Muscle of arm (tissue), 14 donors: ENCODE data around the gene SPCS3. TPM values are rescaled to one million over a fixed set of nuclear protein-coding genes. Genes with fewer than 3 reads are reported as not detected.
A peak's percentile ranks its signal among the peaks of the same experiment; 100 is the strongest.
"Not testable (repeated sequence)": the region's sequence is repeated elsewhere in the genome, so short reads cannot be mapped to it uniquely, and the experiment has no call there.

Source experiments
- DNase-seq: peaks from one replicate; pipeline ENCODE4 v3.0.0-alpha.2; 2013
- long read RNA-seq, 11 donors: transcript quantifications; one replicate each; lab custom pipeline, GENCODE V29; 2026
- polyA plus RNA-seq, 12 donors: library from polyadenylated mRNA; unstranded; fragments of 120-200 nt; gene quantifications; one replicate each; pipeline ENCODE4 v1.2.1, GENCODE V29; 2013; ENCODE audit not compliant: insufficient read length in 12 of 12

The SPCS3 gene
- 10 to 100 TPM in 11 of 12 donors, not detected in 1; 51.9 to 82.1 (median 70.4) TPM for polyA plus RNA-seq
- long read RNA-seq, donor 1, full-length matches to known transcripts = 37 of 114 reads
- long read RNA-seq, donor 1, partial matches to known transcripts = 77 of 114 reads
- long read RNA-seq, donor 1, other reads (novel, unspliced or antisense) = 0 of 114 reads
- long read RNA-seq, donor 2, full-length matches to known transcripts = 36 of 93 reads
- long read RNA-seq, donor 2, partial matches to known transcripts = 57 of 93 reads
- long read RNA-seq, donor 2, other reads (novel, unspliced or antisense) = 0 of 93 reads
- long read RNA-seq, donor 3, full-length matches to known transcripts = 18 of 18 reads
- long read RNA-seq, donor 3, partial matches to known transcripts = 0 of 18 reads
- long read RNA-seq, donor 3, other reads (novel, unspliced or antisense) = 0 of 18 reads
- long read RNA-seq, donor 4, full-length matches to known transcripts = 15 of 15 reads
- long read RNA-seq, donor 4, partial matches to known transcripts = 0 of 15 reads
- long read RNA-seq, donor 4, other reads (novel, unspliced or antisense) = 0 of 15 reads
- long read RNA-seq, donor 5, full-length matches to known transcripts = 44 of 140 reads
- long read RNA-seq, donor 5, partial matches to known transcripts = 96 of 140 reads
- long read RNA-seq, donor 5, other reads (novel, unspliced or antisense) = 0 of 140 reads
- long read RNA-seq, donor 6, full-length matches to known transcripts = 18 of 47 reads
- long read RNA-seq, donor 6, partial matches to known transcripts = 29 of 47 reads
- long read RNA-seq, donor 6, other reads (novel, unspliced or antisense) = 0 of 47 reads
- long read RNA-seq, donor 7, full-length matches to known transcripts = 15 of 50 reads
- long read RNA-seq, donor 7, partial matches to known transcripts = 35 of 50 reads
- long read RNA-seq, donor 7, other reads (novel, unspliced or antisense) = 0 of 50 reads
- long read RNA-seq, donor 8, full-length matches to known transcripts = 39 of 146 reads
- long read RNA-seq, donor 8, partial matches to known transcripts = 107 of 146 reads
- long read RNA-seq, donor 8, other reads (novel, unspliced or antisense) = 0 of 146 reads
- long read RNA-seq, donor 9, full-length matches to known transcripts = 8 of 8 reads
- long read RNA-seq, donor 9, partial matches to known transcripts = 0 of 8 reads
- long read RNA-seq, donor 9, other reads (novel, unspliced or antisense) = 0 of 8 reads
- long read RNA-seq, donor 10, full-length matches to known transcripts = 30 of 70 reads
- long read RNA-seq, donor 10, partial matches to known transcripts = 40 of 70 reads
- long read RNA-seq, donor 10, other reads (novel, unspliced or antisense) = 0 of 70 reads
- long read RNA-seq, donor 11, full-length matches to known transcripts = 28 of 28 reads
- long read RNA-seq, donor 11, partial matches to known transcripts = 0 of 28 reads
- long read RNA-seq, donor 11, other reads (novel, unspliced or antisense) = 0 of 28 reads

DNA sequence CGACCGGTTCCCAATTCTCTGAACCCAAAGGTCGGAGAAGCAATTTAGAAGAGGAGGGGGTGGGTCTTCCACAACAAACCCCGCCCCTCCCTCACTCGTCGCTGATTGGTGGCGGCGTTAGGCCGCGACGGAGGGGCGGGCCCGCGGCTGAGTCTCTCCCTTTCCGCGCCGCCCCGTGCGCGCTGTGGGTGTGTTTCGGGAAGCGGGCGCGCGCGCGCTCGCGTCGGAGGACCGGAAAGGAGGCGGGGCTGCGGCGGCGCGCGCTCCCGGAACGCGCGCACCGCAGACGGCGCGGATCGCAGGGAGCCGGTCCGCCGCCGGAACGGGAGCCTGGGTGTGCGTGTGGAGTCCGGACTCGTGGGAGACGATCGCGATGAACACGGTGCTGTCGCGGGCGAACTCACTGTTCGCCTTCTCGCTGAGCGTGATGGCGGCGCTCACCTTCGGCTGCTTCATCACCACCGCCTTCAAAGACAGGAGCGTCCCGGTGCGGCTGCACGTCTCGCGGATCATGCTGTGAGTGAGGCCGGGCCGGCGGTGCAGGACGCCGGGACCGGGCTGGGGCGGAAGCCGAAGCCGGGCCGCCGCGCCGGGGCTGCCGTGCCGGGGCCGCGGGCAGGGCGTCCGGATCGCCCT lies at the start of gene SPCS3:
Gene SPCS3 (plus strand): TSS at position 263 of the 636 bp plus-strand sequence. CDS start 111 bp downstream, at position 374.
- peak; percentile 97 for DNase-seq

DNA sequence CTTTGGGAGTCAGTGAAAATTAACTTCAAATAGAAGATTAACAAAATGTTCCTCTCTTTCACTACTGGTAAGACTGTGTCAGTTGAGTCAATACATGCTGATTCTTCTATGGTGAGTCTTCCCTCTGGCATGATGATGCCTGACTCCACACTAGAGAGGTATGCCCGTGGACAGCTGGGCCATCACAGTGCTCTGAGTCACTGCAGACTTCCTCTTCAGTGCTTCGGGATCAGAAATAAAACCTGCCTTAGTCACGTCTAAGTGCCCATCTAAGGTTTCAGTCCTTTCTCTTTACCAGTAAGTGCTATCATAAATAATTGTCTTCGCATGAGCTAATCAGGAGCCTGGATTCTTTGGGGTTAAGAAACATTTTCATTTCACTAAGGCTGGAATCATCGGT lies 49.1 kb upstream of the SPCS3 start:
- DNase-seq = no peak

DNA sequence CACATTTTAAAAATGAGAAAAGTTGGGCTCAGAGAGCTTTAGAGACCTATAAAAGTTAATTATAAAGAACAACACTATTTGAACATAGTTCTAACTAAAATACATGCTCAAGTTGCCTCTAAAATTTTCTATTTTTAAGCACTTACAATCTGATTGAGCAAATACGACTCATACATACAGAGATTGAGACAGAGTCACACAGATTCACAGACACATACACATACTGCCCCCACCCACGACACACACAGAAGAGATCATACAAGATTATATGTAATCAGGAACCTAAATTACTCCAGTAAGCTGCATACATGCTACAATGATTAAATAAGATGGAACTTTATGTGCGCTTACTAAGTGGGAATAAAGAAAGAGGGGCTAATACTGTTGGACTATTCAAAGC lies 48.0 kb upstream of the SPCS3 start:
- no peak for DNase-seq

DNA sequence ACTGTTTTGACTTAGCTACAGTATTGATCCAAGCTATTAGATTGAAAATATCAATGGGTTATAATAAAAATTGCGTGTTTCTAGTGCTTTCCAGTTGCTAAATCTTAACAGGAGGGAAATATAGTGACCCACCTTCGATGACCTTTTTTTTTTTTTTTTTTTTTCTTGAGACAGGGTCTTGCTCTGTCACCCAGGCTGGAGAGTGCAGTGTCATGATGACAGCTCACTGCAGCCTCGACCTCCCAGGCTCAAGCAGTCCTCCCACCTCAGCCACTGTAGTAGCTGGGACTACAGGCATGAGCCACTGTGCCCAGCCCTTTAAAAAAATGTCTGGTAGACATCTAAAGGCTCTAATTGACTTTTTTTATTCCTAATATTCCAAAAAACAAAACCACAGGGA lies 47.0 kb upstream of the SPCS3 start:
- no peak for DNase-seq

DNA sequence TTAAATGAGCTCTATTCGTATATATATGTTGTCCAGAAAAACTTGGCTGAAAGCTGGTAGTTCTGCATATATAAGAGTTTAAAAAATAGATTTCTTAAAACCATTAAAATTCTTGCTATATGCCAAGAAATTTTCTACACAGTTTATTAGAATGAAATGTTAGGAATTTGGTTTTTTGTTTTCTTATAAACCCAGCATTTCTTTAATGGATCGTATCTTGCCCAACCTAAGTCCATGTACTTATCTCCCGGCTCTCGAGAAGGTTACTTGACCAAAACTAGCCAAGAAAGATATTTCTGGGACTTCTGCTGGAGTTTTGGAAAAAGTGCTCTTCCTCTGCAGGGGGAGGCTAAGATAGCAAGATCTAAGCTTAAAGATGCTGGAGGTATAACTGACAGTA lies 46.0 kb upstream of the SPCS3 start:
- DNase-seq = no peak

GRCh38 chr4:176274441-176274840 lies 45.3 kb upstream of the SPCS3 start:
- no peak for DNase-seq

DNA sequence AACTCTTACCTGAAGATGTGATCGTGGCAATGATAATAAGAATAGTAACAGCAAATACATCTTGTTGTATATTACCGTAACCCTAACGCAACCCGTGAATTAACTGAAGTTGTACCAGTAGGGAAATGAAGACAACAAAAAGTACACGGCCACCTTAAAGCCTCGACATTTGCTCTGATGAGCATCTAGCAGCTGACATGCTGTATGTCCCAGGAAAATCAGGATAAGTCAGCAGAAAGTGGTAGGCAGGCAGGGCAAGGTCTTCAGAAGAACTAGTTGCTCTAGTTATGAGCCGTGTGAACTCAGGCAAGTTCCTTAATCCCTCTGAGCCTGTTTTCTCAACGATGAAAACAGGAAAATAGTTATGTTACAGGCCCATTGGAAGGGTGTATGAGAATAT lies 43.1 kb upstream of the SPCS3 start:
- DNase-seq = no peak

GRCh38 chr4:176277162-176277904 lies 42.4 kb upstream of the SPCS3 start:
- no peak for DNase-seq

DNA sequence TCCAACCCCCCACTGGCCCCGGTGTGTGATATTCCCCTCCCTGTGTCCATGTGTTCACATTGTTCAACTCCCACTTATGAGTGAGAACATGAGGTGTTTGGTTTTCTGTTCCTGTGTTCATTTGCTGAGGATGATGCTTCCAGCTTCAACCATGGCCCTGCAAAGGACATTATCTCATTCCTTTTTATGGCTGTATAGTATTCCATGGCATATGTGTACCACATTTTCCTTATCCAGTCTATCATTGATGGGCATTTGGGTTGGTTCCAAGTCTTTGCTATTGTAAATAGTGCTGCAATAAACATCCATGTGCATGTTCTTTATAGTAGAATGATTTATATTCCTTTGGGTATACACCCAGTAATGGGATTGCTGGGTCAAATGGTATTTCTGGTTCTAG lies 40.2 kb upstream of the SPCS3 start:
- not testable (repeated sequence) for DNase-seq

GRCh38 chr4:176286728-176287127 lies 33.0 kb upstream of the SPCS3 start:
- no peak for DNase-seq

- no peak for DNase-seq
Observed at GRCh38 chr4:176287546-176287945, 32.2 kb upstream of the SPCS3 start.

GRCh38 chr4:176288020-176288419 lies 31.7 kb upstream of the SPCS3 start:
- DNase-seq = no peak

DNA sequence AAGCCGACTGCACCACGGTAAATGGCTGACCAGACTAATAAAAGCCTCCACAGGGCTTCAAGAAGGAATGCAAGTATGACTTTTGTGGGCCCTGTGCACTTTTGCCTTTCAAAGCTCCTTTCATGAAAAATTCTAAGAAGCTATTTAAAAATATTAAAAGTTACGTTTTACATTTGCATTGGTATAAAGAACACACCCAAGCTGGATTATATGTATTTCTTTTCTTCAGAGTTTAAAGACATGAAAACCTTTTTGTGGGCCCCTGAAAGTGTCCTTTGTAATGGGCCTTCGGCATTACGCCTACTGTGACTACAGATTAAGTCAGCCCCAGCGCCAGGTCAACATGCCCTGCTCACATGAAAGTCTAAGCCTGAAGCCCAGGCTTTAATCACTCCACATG lies 30.2 kb upstream of the SPCS3 start:
- no peak for DNase-seq

- no peak for DNase-seq
Observed at GRCh38 chr4:176290520-176290919, 29.2 kb upstream of the SPCS3 start.

- no peak for DNase-seq
Observed at GRCh38 chr4:176291748-176292147, 28.0 kb upstream of the SPCS3 start.

DNA sequence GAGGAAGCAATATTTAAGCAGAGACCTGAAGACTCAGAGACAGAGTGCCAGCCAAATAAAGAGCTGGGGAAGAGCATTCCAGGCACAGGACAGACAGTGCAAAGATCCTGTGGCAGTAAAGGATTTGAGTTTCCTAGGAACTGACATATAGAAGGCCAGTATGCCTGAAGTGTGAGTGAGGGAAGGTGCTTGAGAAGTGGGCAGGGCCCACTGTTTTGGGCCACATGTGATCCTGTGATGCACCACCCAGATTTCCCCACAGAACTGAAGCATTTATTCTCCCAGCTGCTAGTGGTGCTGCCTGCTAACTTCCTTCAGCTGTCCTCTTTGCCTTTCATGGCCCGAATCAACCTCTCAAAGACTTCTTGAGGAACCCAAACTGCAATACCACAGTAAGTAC lies 26.8 kb upstream of the SPCS3 start:
- no peak for DNase-seq

DNA sequence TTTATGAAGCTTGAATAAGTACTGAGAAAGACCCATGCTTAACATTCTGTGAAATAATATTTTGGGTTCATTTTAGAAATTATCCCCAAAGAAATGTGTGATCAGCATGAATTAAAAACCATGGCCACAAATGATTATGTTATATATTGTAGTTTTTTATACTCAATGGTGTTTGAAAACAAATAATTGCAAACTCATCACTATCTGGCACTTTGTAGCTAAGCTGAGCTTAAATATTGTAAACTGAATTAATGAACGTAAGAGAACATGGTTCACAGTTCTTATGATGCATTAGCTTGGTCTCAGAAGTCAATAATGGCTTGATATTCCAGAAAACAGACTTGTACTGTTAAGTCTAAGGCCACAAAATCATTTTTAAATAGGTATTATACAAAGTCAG lies 26.1 kb upstream of the SPCS3 start:
- no peak for DNase-seq

DNA sequence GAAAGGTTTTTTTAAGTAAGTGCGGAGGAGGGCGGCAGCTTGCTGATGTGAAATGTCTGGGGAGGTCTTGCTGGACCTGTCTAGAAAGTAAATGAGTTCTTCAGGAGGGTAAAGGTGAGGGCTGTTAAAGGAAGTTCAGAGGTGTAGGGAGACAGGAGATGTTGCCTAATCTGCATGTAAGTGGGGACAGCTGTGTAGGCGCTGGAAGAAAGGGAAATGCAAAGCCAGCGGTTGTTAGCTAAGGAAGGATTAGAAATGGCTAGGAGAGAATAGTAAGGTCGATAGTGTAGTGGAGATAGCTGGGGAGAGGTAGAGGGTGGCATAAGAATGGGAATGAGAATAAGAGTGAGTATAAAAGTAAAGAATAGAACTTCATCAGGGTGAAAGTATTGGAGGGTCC lies 23.9 kb upstream of the SPCS3 start:
- DNase-seq = not testable (repeated sequence)

- DNase-seq = no peak
Observed at GRCh38 chr4:176298664-176299063, 21.1 kb upstream of the SPCS3 start.

DNA sequence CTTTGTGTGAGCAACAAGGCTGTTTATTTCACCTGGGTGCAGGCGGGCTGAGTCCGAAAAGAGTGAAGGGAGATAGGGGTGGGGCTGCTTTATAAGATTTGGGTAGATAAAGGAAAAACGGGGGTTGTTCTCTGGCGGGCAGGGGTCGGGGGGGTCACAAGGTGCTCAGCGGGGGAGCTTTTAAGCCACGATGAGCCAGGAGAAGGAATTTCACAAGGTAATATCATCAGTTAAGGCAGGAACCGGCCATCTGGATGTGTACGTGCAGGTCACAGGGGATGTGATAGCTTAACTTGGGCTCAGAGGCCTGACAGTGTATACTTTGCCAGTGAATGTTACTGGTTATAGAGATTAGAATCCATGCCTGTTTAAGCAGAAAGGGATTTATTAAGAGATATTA lies 19.7 kb upstream of the SPCS3 start:
- no peak for DNase-seq
